GM18951 (cell line): Measurements from ENCODE around the gene MFSD1.

ENCODE experiments used
- POLR2A ChIP-seq: IDR thresholded peaks from 4 replicates; pipeline ENCODE4 v1.6.1; 2011; ENCODE audit warnings: mild to moderate bottlenecking; ENCODE audit not compliant: insufficient read length, insufficient read depth; ENCODE audit errors: extremely low read depth
- in situ Hi-C: fragments of 300-500 bp; cut with MboI; formaldehyde crosslinking; loops from one replicate; pipeline ENCODE4 v1.12.0; 2022; ENCODE audit warnings: low sequenced_read_pairs, mixed read lengths, inconsistent platforms; ENCODE audit not compliant: unreplicated experiment

MFSD1 gene

DNA sequence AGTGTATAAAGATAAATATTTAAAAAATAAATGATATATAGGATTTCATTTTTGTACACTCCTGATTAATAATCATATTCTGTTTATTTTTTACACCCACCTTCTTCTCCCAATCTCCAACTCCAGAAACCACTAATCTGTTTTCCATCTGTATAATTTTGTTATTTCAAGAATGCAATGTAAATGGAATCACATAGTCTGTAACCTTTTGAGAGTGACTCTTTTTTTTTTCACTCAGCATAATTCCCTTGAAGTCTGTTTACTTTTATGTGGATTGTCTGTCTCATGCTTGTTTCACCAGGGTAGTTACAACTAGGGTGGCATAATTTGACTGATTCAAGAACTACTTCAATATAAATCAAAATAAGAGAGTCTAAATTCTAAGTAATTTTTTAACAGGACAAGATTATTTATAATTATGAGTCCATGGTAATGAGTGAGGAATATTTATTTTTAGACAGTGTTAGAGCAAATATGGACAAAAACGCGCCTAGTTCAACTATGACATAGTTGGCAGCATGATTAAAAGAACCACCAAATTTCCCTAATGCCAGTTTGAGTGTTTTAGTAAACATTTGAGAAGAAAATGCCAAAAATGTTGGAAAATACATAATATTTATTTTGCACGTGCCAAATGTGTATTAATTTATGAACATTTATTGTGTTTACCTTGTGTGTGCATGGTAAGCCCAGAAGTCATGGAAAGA lies 19.4 kb upstream of the MFSD1 start:
- TF ChIP-seq POLR2A, result no peak
- in situ Hi-C loops, result loop anchor here (25.0 kb wide), 1 partner anchor 1170 kb away; no protein-coding TSS in a partner anchor

DNA sequence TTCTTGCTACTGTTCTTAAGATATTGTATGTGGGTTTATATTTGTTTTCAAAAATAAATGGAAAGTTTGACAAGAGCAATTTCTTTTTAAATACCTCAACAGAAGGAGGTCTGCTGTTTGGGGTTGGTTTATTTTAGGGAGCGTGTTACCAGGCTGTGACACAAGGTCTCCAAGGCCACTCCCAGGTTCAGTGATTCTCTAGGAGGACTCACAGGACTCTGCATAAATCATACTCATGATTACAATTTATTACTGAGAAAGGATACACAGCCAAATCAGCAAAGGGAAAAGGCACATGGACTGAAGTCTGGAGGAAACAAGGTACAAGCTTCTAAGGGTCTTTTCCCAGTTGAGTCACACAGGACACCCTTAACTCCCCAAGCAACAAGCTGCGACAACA lies 18.8 kb upstream of the MFSD1 start:
- in situ Hi-C loops, result loop anchor here (25.0 kb wide), 1 partner anchor 1171 kb away; no protein-coding TSS in a partner anchor
- no peak for TF ChIP-seq POLR2A

DNA sequence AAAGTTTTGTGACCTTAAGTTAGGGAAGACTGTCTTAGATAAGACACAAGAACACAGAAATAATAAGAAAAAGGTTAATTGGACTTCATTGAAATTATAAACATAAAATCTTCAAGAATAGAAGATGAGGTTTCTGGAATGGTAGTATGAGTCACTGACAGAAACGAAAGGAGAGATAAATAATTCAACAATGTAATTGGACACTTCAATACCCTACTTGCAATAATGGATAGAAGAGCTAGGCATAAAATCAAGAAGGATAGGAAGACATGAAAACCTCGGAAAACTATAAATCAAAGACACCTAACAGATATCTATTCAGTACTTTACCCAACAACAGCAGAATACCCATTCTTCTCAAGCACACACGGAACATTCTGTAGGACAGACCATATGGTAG lies 15.9 kb upstream of the MFSD1 start:
- no peak for TF ChIP-seq POLR2A
- in situ Hi-C loops, result loop anchor here (25.0 kb wide), 1 partner anchor 1174 kb away; no protein-coding TSS in a partner anchor

DNA sequence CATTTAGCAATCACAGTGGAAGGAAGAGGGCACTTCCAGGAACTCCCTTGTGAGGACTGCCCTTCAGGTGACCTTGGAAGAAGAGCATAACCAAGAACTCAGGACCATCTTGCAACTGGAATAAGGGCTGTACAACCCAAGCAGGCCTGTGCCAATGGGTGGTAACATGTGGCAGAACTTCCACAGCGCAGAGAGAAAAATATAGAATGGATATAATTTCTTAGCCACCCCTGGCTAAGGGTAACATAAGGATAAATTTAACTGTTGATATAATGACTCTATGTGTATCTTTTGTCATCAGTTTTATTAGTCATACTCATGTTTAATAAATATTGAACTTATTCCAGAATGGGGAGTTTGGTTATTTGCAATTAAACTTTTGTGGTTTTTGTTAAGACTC lies 13.4 kb upstream of the MFSD1 start:
- no peak for TF ChIP-seq POLR2A
- in situ Hi-C loops, result loop anchor here (25.0 kb wide), 1 partner anchor 1176 kb away; no protein-coding TSS in a partner anchor

DNA sequence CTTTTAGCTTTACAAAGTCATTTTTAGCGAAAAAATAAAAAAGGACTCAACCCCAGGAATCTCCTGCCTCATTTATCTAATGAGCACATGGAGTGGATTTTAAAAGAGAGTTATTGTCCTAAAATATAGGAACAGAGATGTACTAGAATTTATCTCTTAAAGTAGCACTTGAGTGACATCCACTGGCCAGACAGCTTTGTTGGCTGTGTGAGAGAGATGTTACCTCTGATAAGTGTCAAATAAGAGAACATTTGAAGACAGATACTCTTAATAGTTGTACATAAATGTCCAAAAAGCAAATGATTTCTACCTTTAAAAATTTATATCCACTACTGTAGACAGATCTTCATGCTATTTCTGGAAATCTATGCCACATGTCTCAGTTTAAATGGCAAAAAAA lies 12.3 kb upstream of the MFSD1 start:
- in situ Hi-C loops, result loop anchor here (25.0 kb wide), 1 partner anchor 1177 kb away; no protein-coding TSS in a partner anchor
- TF ChIP-seq POLR2A, result no peak

DNA sequence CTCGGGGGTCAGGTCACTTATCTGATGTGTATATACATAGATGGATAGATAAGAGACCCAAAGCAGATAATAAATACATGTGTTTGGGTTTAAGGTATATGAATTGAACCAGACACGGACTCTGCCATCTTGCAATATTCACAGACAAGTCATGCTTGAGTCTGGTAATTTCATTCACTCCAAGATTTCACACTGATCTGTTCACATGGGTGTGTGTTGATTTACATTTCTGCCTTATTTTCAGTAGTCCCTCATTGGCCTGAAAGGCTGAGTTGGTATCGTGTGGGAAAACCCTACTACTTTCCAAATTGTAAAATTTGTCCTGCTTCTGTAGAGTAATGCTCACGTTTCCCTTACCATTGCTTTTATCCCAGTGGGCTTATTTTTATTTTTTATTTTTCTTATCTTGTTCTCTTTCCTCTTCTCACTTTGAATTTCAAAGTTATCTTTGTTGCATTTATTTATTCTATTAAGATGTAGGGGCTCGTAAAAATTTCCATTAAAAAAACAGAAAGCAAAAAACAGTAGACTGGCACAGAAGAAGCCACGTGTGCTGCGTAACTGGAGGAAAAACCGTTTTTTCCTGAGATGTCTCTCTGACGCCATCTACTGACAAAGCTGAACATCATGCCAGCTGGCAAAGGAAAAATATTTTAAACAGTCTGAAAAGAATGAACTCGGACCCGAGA lies 10.8 kb upstream of the MFSD1 start:
- in situ Hi-C loops, result loop anchor here (25.0 kb wide), 1 partner anchor 1179 kb away; no protein-coding TSS in a partner anchor
- no peak for TF ChIP-seq POLR2A

DNA sequence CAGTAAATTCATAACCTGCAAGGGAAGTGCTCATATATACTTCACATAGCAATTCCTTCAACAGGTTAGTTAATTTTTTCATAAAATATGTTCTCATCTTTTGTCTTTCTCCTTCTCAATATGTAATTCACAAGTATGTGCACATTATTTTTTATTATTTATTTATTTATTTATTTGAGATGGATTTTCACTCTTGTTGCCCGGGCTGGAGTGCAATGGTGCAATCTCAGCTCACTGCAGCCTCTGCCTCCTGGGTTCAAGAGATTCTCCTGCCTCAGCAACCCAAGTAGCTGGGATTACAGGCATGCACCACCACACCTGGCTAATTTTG lies 10.3 kb upstream of the MFSD1 start:
- in situ Hi-C loops, result loop anchor here (25.0 kb wide), 1 partner anchor 1179 kb away; no protein-coding TSS in a partner anchor

DNA sequence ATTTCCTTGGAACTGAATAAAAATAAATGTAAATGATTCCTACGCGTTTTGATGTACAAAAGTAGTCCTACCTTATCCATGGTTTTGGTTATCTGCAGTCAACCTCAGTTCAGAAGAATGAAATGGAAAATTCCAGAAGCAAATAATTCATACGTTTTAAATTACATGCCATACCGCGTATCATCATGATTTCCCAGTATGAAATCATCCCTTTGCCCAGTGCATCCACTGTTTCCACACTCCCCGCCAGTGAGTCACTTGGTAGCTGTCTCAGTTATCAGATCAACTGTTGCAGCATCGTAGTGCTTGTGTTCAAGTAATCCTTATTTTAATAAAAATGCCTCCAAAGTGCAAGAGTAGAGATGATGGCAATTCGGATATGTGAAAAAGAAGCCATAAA lies 9.1 kb upstream of the MFSD1 start:
- no peak for TF ChIP-seq POLR2A
- in situ Hi-C loops, result loop anchor here (25.0 kb wide), 1 partner anchor 1180 kb away; no protein-coding TSS in a partner anchor

DNA sequence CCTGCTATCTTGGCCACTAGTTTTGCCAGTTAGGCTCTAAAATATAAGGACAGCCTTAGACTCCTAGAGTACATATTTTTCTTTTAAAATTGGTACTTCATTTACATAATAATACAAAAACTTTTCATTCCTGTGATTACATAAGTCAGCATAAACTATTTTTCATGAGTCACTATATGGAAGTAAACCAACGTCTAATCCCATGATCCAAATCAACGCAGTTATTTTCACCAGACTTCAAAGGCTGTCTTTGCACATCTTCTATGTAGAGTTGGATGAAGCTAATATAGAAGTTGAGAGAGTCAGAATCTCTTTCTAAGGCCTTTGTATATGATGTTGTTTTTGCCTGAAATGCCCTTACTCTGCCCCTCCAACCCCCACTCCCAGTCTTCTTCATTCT lies 7.6 kb upstream of the MFSD1 start:
- TF ChIP-seq POLR2A, result no peak
- in situ Hi-C loops, result loop anchor here (25.0 kb wide), 1 partner anchor 1182 kb away; no protein-coding TSS in a partner anchor

DNA sequence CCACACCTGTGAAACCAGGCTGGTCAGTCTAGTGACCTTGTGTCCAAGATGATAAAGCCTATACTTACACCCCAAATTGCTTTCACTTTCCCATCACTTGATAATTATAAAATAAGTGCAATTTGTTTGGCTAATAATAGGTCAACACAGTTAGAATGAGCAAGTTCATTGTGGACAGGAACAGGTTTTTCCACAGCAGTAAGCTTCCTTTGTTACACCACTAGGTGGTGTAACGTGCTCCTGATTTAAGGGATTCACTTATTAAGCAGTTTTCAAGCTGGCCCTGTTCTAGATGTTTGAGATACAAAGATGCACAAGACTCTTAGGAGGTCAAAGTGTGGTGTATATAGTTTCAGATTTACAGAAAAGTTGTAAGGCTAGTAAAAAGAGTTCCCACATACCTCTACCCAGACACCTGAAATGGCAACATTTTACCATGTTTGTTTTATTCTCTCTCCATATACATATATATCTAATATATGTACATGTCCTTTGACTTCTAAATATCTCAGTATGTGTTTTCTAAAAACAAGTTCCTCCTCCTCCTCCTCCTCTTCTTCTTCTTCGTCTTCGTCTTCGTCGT lies 6.8 kb upstream of the MFSD1 start:
- in situ Hi-C loops, result loop anchor here (25.0 kb wide), 1 partner anchor 1183 kb away; no protein-coding TSS in a partner anchor
- no peak for TF ChIP-seq POLR2A

DNA sequence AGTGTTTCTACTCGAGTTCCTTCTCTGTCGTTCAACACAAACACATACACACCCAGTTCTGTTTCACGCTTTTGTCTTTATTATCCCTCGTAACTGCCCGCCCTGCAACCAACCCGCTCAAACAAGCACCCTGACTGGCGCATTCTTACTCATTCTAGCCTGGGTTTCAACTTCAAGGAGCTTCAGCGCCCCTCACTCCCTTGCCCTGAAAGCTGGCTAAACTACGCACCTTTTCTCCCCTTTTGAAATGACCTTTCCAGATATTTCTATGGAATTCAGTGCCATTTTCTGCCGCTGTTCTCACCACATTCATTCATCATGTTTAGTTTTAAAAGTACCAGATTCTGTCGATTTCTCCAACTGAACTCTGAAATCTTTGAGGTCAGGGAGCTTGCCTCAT lies 653 bp upstream of the MFSD1 start:
- in situ Hi-C loops, result no loop called here
- TF ChIP-seq POLR2A, result no peak

DNA sequence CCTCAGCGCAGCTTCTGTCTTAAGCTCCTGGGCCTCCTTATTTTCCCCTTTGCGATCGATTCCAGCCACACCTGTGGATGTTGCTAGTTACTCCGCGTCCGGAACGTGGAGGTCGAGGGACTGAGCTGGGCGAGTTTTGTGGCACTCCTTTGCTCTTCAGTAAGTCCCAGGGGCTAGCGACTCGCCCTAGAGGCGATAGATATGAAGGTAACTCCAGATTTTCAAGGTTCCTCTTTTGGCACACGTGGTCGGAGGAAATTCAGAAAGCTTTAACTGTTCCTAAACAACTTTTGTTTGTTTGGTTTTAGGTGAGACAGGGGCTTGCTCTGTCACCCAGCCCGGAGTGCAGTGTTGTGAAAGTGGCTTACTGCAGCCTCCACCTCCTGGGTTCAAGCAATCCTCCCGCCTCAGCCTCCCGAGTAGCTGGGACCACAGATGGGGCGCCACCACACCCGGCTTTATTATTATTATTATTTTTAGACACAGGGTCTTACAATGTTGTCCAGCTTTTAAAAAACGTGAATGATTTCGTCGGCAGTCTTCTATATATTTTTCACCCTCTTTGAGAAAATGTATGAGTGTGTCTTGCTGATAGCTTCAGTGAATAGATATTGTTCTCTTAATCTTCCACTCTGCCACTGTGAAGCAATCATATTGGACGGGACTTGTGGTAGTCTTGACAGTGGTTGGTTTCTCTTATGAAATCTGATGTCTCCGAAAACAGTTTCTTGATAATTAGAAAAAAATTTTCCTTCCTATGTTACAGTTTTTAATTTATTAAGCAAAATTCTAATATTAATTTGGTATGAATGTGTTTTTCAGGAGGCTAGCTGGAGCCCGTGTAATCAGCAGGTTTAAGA lies 785 bp downstream of the MFSD1 start:
- in situ Hi-C loops, result no loop called here
- TF ChIP-seq POLR2A, result no peak

DNA sequence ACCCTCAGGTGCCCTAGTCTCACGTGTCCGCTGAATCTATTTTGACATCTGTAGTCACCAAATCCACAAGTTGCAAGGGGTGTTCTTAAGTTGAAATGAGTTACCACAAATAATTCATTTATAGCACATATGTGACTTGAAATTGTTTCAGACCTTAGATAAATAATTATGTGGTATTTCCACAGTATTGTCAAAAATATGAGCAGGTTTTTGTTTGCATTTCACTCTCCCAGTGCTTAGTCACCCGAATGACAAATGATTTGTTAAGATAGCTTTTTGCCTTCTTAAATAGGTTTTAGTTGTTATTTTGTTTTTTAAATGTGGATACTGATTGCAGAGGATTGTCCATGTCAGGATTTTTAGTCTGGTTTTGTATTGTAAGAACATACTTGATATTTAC lies 2.6 kb downstream of the MFSD1 start:
- TF ChIP-seq POLR2A, result no peak
- in situ Hi-C loops, result no loop called here
